Measurements from ENCODE around the gene CHCHD3. TPM values are rescaled to one million over a fixed set of nuclear protein-coding genes. Genes with fewer than 3 reads are reported as not detected.

The CHCHD3 gene
- total and polyA plus RNA-seq, 4 donors: 20.1 to 78.0 (median 46.9) TPM

GRCh38 chr7:132825222-132825621, 256.7 kb downstream of the CHCHD3 start:
- TF ChIP-seq CTCF (IDR thresholded peaks at IDR 0.05; ENCODE audit: control extremely low read depth, extremely low read depth): no peak
- Histone ChIP-seq H3K36me3 (ENCODE audit: control insufficient read depth in 4 of 4, insufficient read depth in 4 of 4, low read length in 4 of 4) (no peaks in the 10 kb centered on the region), H3K9me3 (ENCODE audit: control insufficient read depth in 4 of 4, insufficient read depth in 3 of 4, low read length in 3 of 4) (no peaks in the 10 kb centered on the region), H3K27me3 (ENCODE audit: control insufficient read depth in 3 of 3, insufficient read depth in 3 of 3, low read length in 2 of 3) (no peaks in the 10 kb centered on the region), H3K4me3 (no peak overlapping the region), H3K4me1 (ENCODE audit: control insufficient read depth in 5 of 5, insufficient read depth in 5 of 5, low read length in 5 of 5) (peaks cover 0 to 4% (median 0%) of the 10 kb centered on the region in 5 donors), H3K9ac (ENCODE audit: insufficient read depth in 1 of 2, low read length in 2 of 2) (no peak overlapping the region), H3K27ac (ENCODE audit: low read depth in 1 of 2, low read length in 1 of 2) (no peak overlapping the region)
- 90 to 97% methylated on average over 2 of the region's 2 CpGs for WGBS, 2 donors
- no peak for ATAC-seq (ENCODE audit: insufficient read depth, low FRiP score)
- DNase-seq: no peak

- 96 to 98% methylated on average over 7 of the region's 7 CpGs for WGBS, 2 donors
- Histone ChIP-seq H3K27ac (ENCODE audit: low read depth in 1 of 2, low read length in 1 of 2) (no peak overlapping the region), H3K27me3 (ENCODE audit: control insufficient read depth in 3 of 3, insufficient read depth in 3 of 3, low read length in 2 of 3) (no peaks in the 10 kb centered on the region), H3K4me1 (ENCODE audit: control insufficient read depth in 5 of 5, insufficient read depth in 5 of 5, low read length in 5 of 5) (peaks cover 0 to 19% (median 0%) of the 10 kb centered on the region in 5 donors), H3K36me3 (ENCODE audit: control insufficient read depth in 4 of 4, insufficient read depth in 4 of 4, low read length in 4 of 4) (no peaks in the 10 kb centered on the region), H3K4me3 (no peak overlapping the region), H3K9me3 (ENCODE audit: control insufficient read depth in 4 of 4, insufficient read depth in 3 of 4, low read length in 3 of 4) (no peaks in the 10 kb centered on the region), H3K9ac (ENCODE audit: insufficient read depth in 1 of 2, low read length in 2 of 2) (no peak overlapping the region)
- no peak for ATAC-seq (ENCODE audit: insufficient read depth, low FRiP score)
- no peak for TF ChIP-seq CTCF (IDR thresholded peaks at IDR 0.05; ENCODE audit: control extremely low read depth, extremely low read depth)
- no peak for DNase-seq
Observed at GRCh38 chr7:132819648-132820047, 262.2 kb downstream of the CHCHD3 start.

GRCh38 chr7:132817949-132818348, 263.9 kb downstream of the CHCHD3 start:
- no peak overlapping the region for H3K9ac ChIP-seq (ENCODE audit: insufficient read depth in 1 of 2, low read length in 2 of 2)
- ATAC-seq (ENCODE audit: insufficient read depth, low FRiP score): no peak
- peaks cover 0 to 19% (median 0%) of the 10 kb centered on the region in 5 donors for H3K4me1 ChIP-seq (ENCODE audit: control insufficient read depth in 5 of 5, insufficient read depth in 5 of 5, low read length in 5 of 5)
- no peaks in the 10 kb centered on the region for H3K27me3 ChIP-seq (ENCODE audit: control insufficient read depth in 3 of 3, insufficient read depth in 3 of 3, low read length in 2 of 3)
- DNase-seq: no peak
- H3K27ac ChIP-seq (ENCODE audit: low read depth in 1 of 2, low read length in 1 of 2): no peak overlapping the region
- no peak overlapping the region for H3K4me3 ChIP-seq
- H3K36me3 ChIP-seq (ENCODE audit: control insufficient read depth in 4 of 4, insufficient read depth in 4 of 4, low read length in 4 of 4): no peaks in the 10 kb centered on the region
- no peak for TF ChIP-seq CTCF (IDR thresholded peaks at IDR 0.05; ENCODE audit: control extremely low read depth, extremely low read depth)
- H3K9me3 ChIP-seq (ENCODE audit: control insufficient read depth in 4 of 4, insufficient read depth in 3 of 4, low read length in 3 of 4): no peaks in the 10 kb centered on the region
- WGBS, 2 donors: 92 to 97% methylated on average over 5 of the region's 5 CpGs

GRCh38 chr7:132815696-132816311, 266.1 kb downstream of the CHCHD3 start:
- 69 to 85% methylated on average over 6 of the region's 6 CpGs for WGBS, 2 donors
- peaks cover 0 to 19% (median 0%) of the 10 kb centered on the region in 5 donors for H3K4me1 ChIP-seq (ENCODE audit: control insufficient read depth in 5 of 5, insufficient read depth in 5 of 5, low read length in 5 of 5)
- no peaks in the 10 kb centered on the region for H3K27me3 ChIP-seq (ENCODE audit: control insufficient read depth in 3 of 3, insufficient read depth in 3 of 3, low read length in 2 of 3)
- peaks cover 0 to 4% (median 0%) of the 10 kb centered on the region in 4 donors for H3K36me3 ChIP-seq (ENCODE audit: control insufficient read depth in 4 of 4, insufficient read depth in 4 of 4, low read length in 4 of 4)
- no peak overlapping the region for H3K27ac ChIP-seq (ENCODE audit: low read depth in 1 of 2, low read length in 1 of 2)
- H3K4me3 ChIP-seq: no peak overlapping the region
- ATAC-seq (ENCODE audit: insufficient read depth, low FRiP score): no peak
- H3K9ac ChIP-seq (ENCODE audit: insufficient read depth in 1 of 2, low read length in 2 of 2): no peak overlapping the region
- H3K9me3 ChIP-seq (ENCODE audit: control insufficient read depth in 4 of 4, insufficient read depth in 3 of 4, low read length in 3 of 4): no peaks in the 10 kb centered on the region
- TF ChIP-seq CTCF (IDR thresholded peaks at IDR 0.05; ENCODE audit: control extremely low read depth, extremely low read depth): no peak
- peak in 1 of 3 donors; percentile 32 for DNase-seq

Measured in lung (tissue), 12 donors.